Activated CD8-positive, alpha-beta T cell treated with anti-CD3 and anti-CD28 coated beads for 36 hours (primary cell): Measurements from ENCODE around the gene ADAMTS20. TPM values are rescaled to one million over a fixed set of nuclear protein-coding genes. Genes with fewer than 3 reads are reported as not detected.
"Not testable (repeated sequence)": the region's sequence is repeated elsewhere in the genome, so short reads cannot be mapped to it uniquely, and the experiment has no call there.

Experiments
- ATAC-seq: fragments of 200-7000 bp; cut with Tn5 transposase; one replicate; pipeline ENCODE4 v1.10.0; 2021; ENCODE audit warnings: mild to moderate bottlenecking, moderate library complexity
- CTCF ChIA-PET: fragments of 350-600 bp; sonication (Branson Sonifier 250); formaldehyde crosslinking; loops from one replicate; lab custom pipeline; 2021; ENCODE audit warnings: antibody characterized with exemption; lab: Charles Lee
- POLR2A ChIA-PET: fragments of 350-600 bp; sonication (Branson Sonifier 250); formaldehyde crosslinking; loops from one replicate; lab custom pipeline; 2021; ENCODE audit warnings: antibody characterized with exemption; lab: Charles Lee
- DNase-seq: peaks from one replicate; pipeline ENCODE4 v3.0.0-alpha.2; 2020
- H3K27ac Mint-ChIP-seq: one replicate; pipeline ENCODE4 v1.8.0; 2021; ENCODE audit warnings: mild to moderate bottlenecking, mixed read lengths
- H3K27me3 Mint-ChIP-seq: one replicate; pipeline ENCODE4 v1.8.0; 2021; ENCODE audit warnings: mixed read lengths
- H3K36me3 Mint-ChIP-seq: one replicate; pipeline ENCODE4 v1.8.0; 2021; ENCODE audit warnings: low read depth, mixed read lengths
- H3K4me1 Mint-ChIP-seq: one replicate; pipeline ENCODE4 v1.8.0; 2021; ENCODE audit warnings: low read depth, mixed read lengths
- H3K4me3 Mint-ChIP-seq: one replicate; pipeline ENCODE4 v1.8.0; 2021; ENCODE audit warnings: mild to moderate bottlenecking, moderate library complexity, mixed read lengths
- H3K9me3 Mint-ChIP-seq: one replicate; pipeline ENCODE4 v1.8.0; 2021; ENCODE audit warnings: mixed read lengths
- intact Hi-C: fragments of 100-400 bp; cut with micrococcal nuclease; formaldehyde crosslinking; loops from one replicate; pipeline ENCODE4 v1.10.0; 2022
- total RNA-seq, 2 experiments: library from RNA; stranded (reverse); gene quantifications; one replicate each; pipeline ENCODE4 v1.2.3, GENCODE V29; 2021
- TF ChIP-seq, protein P1 (sequence below): fragments of 200-600 bp; IDR thresholded peaks from one replicate; pipeline ENCODE4 v1.8.0; 2022; ENCODE audit warnings: antibody characterized with exemption, mild to moderate bottlenecking

Gene ADAMTS20
- total RNA-seq, 2 experiments from 2014 or later: not detected

- no peak overlapping the region for H3K4me3 Mint-ChIP-seq
- H3K36me3 Mint-ChIP-seq: no peaks in the 10 kb centered on the region
- H3K27ac Mint-ChIP-seq: no peak overlapping the region
- DNase-seq (no peak), ATAC-seq (no peak)
- TF ChIP-seq, protein P1, sequence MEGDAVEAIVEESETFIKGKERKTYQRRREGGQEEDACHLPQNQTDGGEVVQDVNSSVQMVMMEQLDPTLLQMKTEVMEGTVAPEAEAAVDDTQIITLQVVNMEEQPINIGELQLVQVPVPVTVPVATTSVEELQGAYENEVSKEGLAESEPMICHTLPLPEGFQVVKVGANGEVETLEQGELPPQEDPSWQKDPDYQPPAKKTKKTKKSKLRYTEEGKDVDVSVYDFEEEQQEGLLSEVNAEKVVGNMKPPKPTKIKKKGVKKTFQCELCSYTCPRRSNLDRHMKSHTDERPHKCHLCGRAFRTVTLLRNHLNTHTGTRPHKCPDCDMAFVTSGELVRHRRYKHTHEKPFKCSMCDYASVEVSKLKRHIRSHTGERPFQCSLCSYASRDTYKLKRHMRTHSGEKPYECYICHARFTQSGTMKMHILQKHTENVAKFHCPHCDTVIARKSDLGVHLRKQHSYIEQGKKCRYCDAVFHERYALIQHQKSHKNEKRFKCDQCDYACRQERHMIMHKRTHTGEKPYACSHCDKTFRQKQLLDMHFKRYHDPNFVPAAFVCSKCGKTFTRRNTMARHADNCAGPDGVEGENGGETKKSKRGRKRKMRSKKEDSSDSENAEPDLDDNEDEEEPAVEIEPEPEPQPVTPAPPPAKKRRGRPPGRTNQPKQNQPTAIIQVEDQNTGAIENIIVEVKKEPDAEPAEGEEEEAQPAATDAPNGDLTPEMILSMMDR: no peak
- POLR2A ChIA-PET: no interaction called here
- CTCF ChIA-PET: interaction anchor here (1.2 kb wide), 1 partner anchor 9 kb away, joined by 3 read pairs; no protein-coding TSS in a partner anchor
- intact Hi-C loops: no loop called here
- no peaks in the 10 kb centered on the region for H3K9me3 Mint-ChIP-seq
- no peaks in the 10 kb centered on the region for H3K4me1 Mint-ChIP-seq
- peaks cover 2% of the 10 kb centered on the region for H3K27me3 Mint-ChIP-seq
Measured at GRCh38 chr12:43544703-43545102, 7.3 kb downstream of the ADAMTS20 start.

GRCh38 chr12:43540470-43540869, 11.5 kb downstream of the ADAMTS20 start:
- no peaks in the 10 kb centered on the region for H3K36me3 Mint-ChIP-seq
- no peak overlapping the region for H3K4me3 Mint-ChIP-seq
- intact Hi-C loops: no loop called here
- TF ChIP-seq, protein P1: no peak
- H3K27ac Mint-ChIP-seq: no peak overlapping the region
- ATAC-seq: no peak
- H3K4me1 Mint-ChIP-seq: no peaks in the 10 kb centered on the region
- ChIA-PET CTCF (no interaction called here), POLR2A (no interaction called here)
- H3K9me3 Mint-ChIP-seq: no peaks in the 10 kb centered on the region
- H3K27me3 Mint-ChIP-seq: no peaks in the 10 kb centered on the region
- no peak for DNase-seq

- ATAC-seq, H3K4me3 Mint-ChIP-seq, intact Hi-C loops: not testable (repeated sequence)
Measured at GRCh38 chr12:43537675-43538074, 14.3 kb downstream of the ADAMTS20 start.

GRCh38 chr12:43516045-43516444, 36.0 kb downstream of the ADAMTS20 start:
- Mint-ChIP-seq H3K36me3 (no peaks in the 10 kb centered on the region), H3K4me3 (no peak overlapping the region), H3K27ac (no peak overlapping the region), H3K27me3 (no peaks in the 10 kb centered on the region), H3K9me3 (no peaks in the 10 kb centered on the region), H3K4me1 (no peaks in the 10 kb centered on the region)
- no peak for DNase-seq
- ATAC-seq: no peak
- ChIA-PET POLR2A (no interaction called here), CTCF (no interaction called here)
- TF ChIP-seq, protein P1: no peak
- intact Hi-C loops: no loop called here

More at GRCh38 chr12:43537675-43538074, 14.3 kb downstream of the ADAMTS20 start:
- H3K27me3 Mint-ChIP-seq, H3K27ac Mint-ChIP-seq, H3K36me3 Mint-ChIP-seq, H3K4me1 Mint-ChIP-seq, H3K9me3 Mint-ChIP-seq, DNase-seq, POLR2A ChIA-PET, CTCF ChIA-PET: not testable (repeated sequence)

DNA sequence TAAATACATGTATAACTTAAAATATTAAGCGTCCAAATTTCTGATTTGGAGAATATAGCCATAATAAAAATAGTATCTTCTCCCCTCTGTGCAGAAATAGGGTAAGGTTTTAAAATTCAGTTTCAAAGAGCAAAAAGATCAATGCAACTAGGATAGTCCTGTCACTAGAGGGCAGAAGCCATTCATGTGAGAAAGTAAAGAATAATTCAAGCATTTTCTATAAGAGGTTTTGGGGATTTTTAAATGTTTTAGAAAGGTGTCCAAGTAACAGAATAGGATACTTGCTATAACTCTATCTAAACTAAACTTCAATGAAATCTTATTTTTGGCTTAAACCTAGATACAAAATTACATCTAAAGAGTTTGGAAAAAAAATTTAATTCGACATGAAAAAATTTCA, 50.3 kb downstream of the ADAMTS20 start:
- Mint-ChIP-seq H3K36me3 (no peaks in the 10 kb centered on the region), H3K27ac (no peak overlapping the region), H3K4me3 (no peak overlapping the region), H3K27me3 (peaks cover under 1% of the 10 kb centered on the region), H3K4me1 (no peaks in the 10 kb centered on the region), H3K9me3 (no peaks in the 10 kb centered on the region)
- ATAC-seq (no peak), DNase-seq (no peak)
- TF ChIP-seq, protein P1: peak; percentile 34
- POLR2A ChIA-PET: no interaction called here
- CTCF ChIA-PET: interaction anchor here (0.7 kb wide), 1 partner anchor 381 kb away, joined by 3 read pairs; no protein-coding TSS in a partner anchor
- intact Hi-C loops: loop anchor here (10.0 kb wide), 1 partner anchor 173 kb away; no protein-coding TSS in a partner anchor
